ENCODE results near the gene TNFSF13B. TPM values are rescaled to one million over a fixed set of nuclear protein-coding genes. Genes with fewer than 3 reads are reported as not detected.
"Not testable (repeated sequence)": the region's sequence is repeated elsewhere in the genome, so short reads cannot be mapped to it uniquely, and the experiment has no call there.

TNFSF13B gene
- total RNA-seq, 4 donors from 2014 or later = 0.31 to 2.2 (median 0.62) TPM; not detected in 1

DNA sequence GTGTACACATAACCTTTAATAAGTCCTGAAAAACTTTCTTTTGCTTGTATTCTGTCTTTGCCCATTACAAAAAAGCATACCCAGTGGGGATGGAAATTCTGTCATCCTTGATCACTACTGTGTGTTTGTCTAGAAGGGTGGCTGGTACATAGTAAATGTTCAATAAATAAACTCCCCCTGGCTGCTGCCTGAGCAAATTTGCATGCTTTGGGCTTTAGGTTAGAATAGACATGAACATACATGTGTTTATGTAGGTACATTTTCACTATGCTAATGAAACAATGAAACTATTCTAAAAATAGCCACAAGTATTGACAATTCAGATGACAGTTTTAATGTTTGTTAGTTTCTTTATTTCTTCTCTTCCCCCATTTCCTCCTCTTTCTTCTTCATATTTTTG is 36.1 kb downstream of the TNFSF13B start:
- Histone ChIP-seq H3K27me3 (no peaks in the 10 kb centered on the region), H3K4me1 (no peaks in the 10 kb centered on the region), H3K36me3 (no peaks in the 10 kb centered on the region), H3K27ac (no peak overlapping the region), H3K4me3 (no peak overlapping the region), H3K9me3 (no peaks in the 10 kb centered on the region)
- in situ Hi-C loops (cut with MboI; ENCODE audit: low sequenced_read_pairs in 4 of 4) (no loop called here), intact Hi-C loops (cut with DNase I; ENCODE audit: low total_unique reads) (no loop called here)
- TF ChIP-seq, protein P1, sequence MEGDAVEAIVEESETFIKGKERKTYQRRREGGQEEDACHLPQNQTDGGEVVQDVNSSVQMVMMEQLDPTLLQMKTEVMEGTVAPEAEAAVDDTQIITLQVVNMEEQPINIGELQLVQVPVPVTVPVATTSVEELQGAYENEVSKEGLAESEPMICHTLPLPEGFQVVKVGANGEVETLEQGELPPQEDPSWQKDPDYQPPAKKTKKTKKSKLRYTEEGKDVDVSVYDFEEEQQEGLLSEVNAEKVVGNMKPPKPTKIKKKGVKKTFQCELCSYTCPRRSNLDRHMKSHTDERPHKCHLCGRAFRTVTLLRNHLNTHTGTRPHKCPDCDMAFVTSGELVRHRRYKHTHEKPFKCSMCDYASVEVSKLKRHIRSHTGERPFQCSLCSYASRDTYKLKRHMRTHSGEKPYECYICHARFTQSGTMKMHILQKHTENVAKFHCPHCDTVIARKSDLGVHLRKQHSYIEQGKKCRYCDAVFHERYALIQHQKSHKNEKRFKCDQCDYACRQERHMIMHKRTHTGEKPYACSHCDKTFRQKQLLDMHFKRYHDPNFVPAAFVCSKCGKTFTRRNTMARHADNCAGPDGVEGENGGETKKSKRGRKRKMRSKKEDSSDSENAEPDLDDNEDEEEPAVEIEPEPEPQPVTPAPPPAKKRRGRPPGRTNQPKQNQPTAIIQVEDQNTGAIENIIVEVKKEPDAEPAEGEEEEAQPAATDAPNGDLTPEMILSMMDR (IDR thresholded peaks at IDR 0.05 in 4 of 5, conservative IDR thresholded peaks at IDR 0.05 in 1 of 5) = no peak
- no peak for TF ChIP-seq POLR2A (IDR thresholded peaks at IDR 0.05)
- DNase-seq (no peak), ATAC-seq (no peak)

GRCh38 chr13:108306860-108307259 is 37.3 kb downstream of the TNFSF13B start:
- no peak for DNase-seq
- ATAC-seq = no peak
- H3K27me3 ChIP-seq = no peaks in the 10 kb centered on the region
- no peak overlapping the region for H3K4me3 ChIP-seq
- intact Hi-C loops (cut with DNase I; ENCODE audit: low total_unique reads) = no loop called here
- no peaks in the 10 kb centered on the region for H3K9me3 ChIP-seq
- H3K36me3 ChIP-seq = no peaks in the 10 kb centered on the region
- no peak overlapping the region for H3K27ac ChIP-seq
- in situ Hi-C loops (cut with MboI; ENCODE audit: low sequenced_read_pairs in 4 of 4) = no loop called here
- no peak for TF ChIP-seq POLR2A (IDR thresholded peaks at IDR 0.05)
- H3K4me1 ChIP-seq = no peaks in the 10 kb centered on the region

DNA sequence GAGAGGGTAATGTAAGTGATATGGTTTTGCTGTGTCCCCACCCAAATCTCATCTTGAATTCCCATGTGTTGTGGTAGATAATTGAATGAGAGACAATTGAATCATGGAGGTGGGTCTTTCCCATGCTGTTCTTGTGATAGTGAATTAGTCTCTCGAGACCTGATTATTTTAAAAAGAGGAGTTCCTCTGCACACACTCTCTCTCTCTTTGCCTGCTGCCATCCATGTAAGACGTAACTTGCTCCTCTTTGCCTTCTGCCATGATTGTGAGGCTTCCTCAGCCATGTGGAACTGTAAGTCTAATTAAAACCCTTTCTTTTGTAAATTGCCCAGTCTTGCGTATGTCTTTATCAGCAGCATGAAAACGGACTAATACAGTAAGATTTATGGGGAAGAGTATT is 42.1 kb downstream of the TNFSF13B start:
- H3K4me1 ChIP-seq; H3K36me3 ChIP-seq; ATAC-seq; in situ Hi-C loops (cut with MboI; ENCODE audit: low sequenced_read_pairs in 4 of 4); DNase-seq; H3K27me3 ChIP-seq; H3K4me3 ChIP-seq; intact Hi-C loops (cut with DNase I; ENCODE audit: low total_unique reads); H3K9me3 ChIP-seq; H3K27ac ChIP-seq: not testable (repeated sequence)

GRCh38 chr13:108313382-108313781 is 43.9 kb downstream of the TNFSF13B start:
- H3K27me3 ChIP-seq = no peaks in the 10 kb centered on the region
- DNase-seq (no peak), ATAC-seq (no peak)
- H3K4me1 ChIP-seq = no peaks in the 10 kb centered on the region
- H3K9me3 ChIP-seq = no peaks in the 10 kb centered on the region
- H3K27ac ChIP-seq = no peak overlapping the region
- H3K36me3 ChIP-seq = no peaks in the 10 kb centered on the region
- intact Hi-C loops (cut with DNase I; ENCODE audit: low total_unique reads) = no loop called here
- H3K4me3 ChIP-seq = no peak overlapping the region
- in situ Hi-C loops (cut with MboI; ENCODE audit: low sequenced_read_pairs in 4 of 4) = no loop called here
- TF ChIP-seq, protein P1 (IDR thresholded peaks at IDR 0.05 in 4 of 5, conservative IDR thresholded peaks at IDR 0.05 in 1 of 5) = no peak
- TF ChIP-seq POLR2A (IDR thresholded peaks at IDR 0.05) = no peak

DNA sequence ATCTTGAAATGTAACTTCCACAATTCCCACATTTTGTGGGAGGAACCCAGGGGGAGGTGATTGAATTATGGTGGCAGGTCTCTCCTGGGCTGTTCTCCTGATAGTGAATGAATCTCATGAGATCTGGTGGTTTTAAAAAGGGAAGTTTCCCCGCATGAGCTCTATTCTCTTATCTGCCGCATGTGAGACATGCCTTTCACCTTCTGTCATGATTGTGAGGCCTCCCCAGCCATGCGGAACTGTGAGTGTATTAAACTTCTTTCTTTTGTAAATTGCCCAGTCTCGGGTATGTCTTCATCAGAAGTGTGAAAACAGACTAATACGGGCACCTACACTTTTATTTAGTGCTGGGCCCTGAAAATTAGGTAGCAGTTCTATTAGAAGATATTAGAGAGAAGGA is 45.8 kb downstream of the TNFSF13B start:
- no peak for ATAC-seq
- no peaks in the 10 kb centered on the region for H3K4me1 ChIP-seq
- H3K9me3 ChIP-seq = no peaks in the 10 kb centered on the region
- H3K4me3 ChIP-seq = no peak overlapping the region
- in situ Hi-C loops (cut with MboI; ENCODE audit: low sequenced_read_pairs in 4 of 4) = no loop called here
- intact Hi-C loops (cut with DNase I; ENCODE audit: low total_unique reads) = no loop called here
- H3K36me3 ChIP-seq = no peaks in the 10 kb centered on the region
- no peak overlapping the region for H3K27ac ChIP-seq
- DNase-seq = no peak
- no peak for TF ChIP-seq POLR2A (IDR thresholded peaks at IDR 0.05)
- TF ChIP-seq, protein P1 (IDR thresholded peaks at IDR 0.05 in 4 of 5, conservative IDR thresholded peaks at IDR 0.05 in 1 of 5) = no peak
- H3K27me3 ChIP-seq = no peaks in the 10 kb centered on the region

DNA sequence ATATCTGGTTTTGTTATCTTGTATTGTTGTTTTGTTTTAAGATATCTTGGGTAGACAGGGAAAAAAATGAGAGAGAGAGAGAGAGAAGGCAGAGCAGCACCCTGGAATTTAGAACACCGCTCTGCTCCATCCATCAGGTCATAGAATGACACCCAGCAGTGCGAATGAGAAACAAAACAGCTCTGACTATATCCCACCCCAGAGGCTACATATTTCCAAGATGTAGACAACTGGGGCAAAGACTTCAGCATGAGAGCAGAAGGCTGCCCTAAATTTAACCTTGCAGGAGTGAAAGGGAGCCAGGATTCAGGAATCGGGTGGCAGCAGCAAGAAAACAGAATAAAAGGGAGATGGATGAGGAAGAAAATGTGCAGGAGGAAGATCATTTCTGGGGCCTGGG is 46.5 kb downstream of the TNFSF13B start:
- no peak overlapping the region for H3K27ac ChIP-seq
- TF ChIP-seq POLR2A (IDR thresholded peaks at IDR 0.05) = no peak
- TF ChIP-seq, protein P1 (IDR thresholded peaks at IDR 0.05 in 4 of 5, conservative IDR thresholded peaks at IDR 0.05 in 1 of 5) = no peak
- no peak for DNase-seq
- H3K9me3 ChIP-seq = no peaks in the 10 kb centered on the region
- intact Hi-C loops (cut with DNase I; ENCODE audit: low total_unique reads) = no loop called here
- no peaks in the 10 kb centered on the region for H3K36me3 ChIP-seq
- in situ Hi-C loops (cut with MboI; ENCODE audit: low sequenced_read_pairs in 4 of 4) = no loop called here
- no peaks in the 10 kb centered on the region for H3K27me3 ChIP-seq
- H3K4me1 ChIP-seq = no peaks in the 10 kb centered on the region
- no peak overlapping the region for H3K4me3 ChIP-seq
- no peak for ATAC-seq

All from gastrocnemius medialis (tissue), 4 donors.